ENCODE results near the gene PTBP3.
"Not testable (repeated sequence)": the region's sequence is repeated elsewhere in the genome, so short reads cannot be mapped to it uniquely, and the experiment has no call there.

Gene PTBP3

GRCh38 chr9:112218908-112219307, 114.5 kb downstream of the PTBP3 start:
- Mint-ChIP-seq H3K27ac (peak overlapping the region; percentile 59), H3K4me3 (no peak overlapping the region), H3K4me1 (peaks cover 6 to 9% of the 10 kb centered on the region in 2 donors), H3K27me3 (no peaks in the 10 kb centered on the region), H3K9me3 (no peaks in the 10 kb centered on the region), H3K36me3 (peaks cover 30 to 46% of the 10 kb centered on the region in 2 donors)
- DNase-seq (peak; percentile 4), ATAC-seq (replicated peaks) (peak; percentile 62 to 98)

GRCh38 chr9:112212926-112213325, 120.5 kb downstream of the PTBP3 start:
- H3K27ac Mint-ChIP-seq = no peak overlapping the region
- peaks cover 59 to 68% of the 10 kb centered on the region in 2 donors for H3K36me3 Mint-ChIP-seq
- DNase-seq = no peak
- H3K27me3 Mint-ChIP-seq = no peaks in the 10 kb centered on the region
- no peak for ATAC-seq (replicated peaks)
- H3K9me3 Mint-ChIP-seq = peaks cover 7 to 9% of the 10 kb centered on the region in 2 donors
- H3K4me1 Mint-ChIP-seq = peaks cover 0 to 2% of the 10 kb centered on the region in 2 donors
- H3K4me3 Mint-ChIP-seq = no peak overlapping the region

GRCh38 chr9:112207451-112207850, 126.0 kb downstream of the PTBP3 start:
- Mint-ChIP-seq H3K9me3 (peaks cover 12 to 17% of the 10 kb centered on the region in 2 donors), H3K27ac (no peak overlapping the region), H3K27me3 (no peaks in the 10 kb centered on the region), H3K36me3 (peaks cover 69 to 83% of the 10 kb centered on the region in 2 donors), H3K4me1 (no peaks in the 10 kb centered on the region), H3K4me3 (no peak overlapping the region)
- no peak for ATAC-seq (replicated peaks)
- DNase-seq = no peak

GRCh38 chr9:112203536-112203935, 129.9 kb downstream of the PTBP3 start:
- no peaks in the 10 kb centered on the region for H3K27me3 Mint-ChIP-seq
- no peak for ATAC-seq (replicated peaks)
- DNase-seq = no peak
- no peak overlapping the region for H3K4me3 Mint-ChIP-seq
- H3K4me1 Mint-ChIP-seq = no peaks in the 10 kb centered on the region
- H3K36me3 Mint-ChIP-seq = peaks cover 37 to 57% of the 10 kb centered on the region in 2 donors
- H3K9me3 Mint-ChIP-seq = peaks cover 14 to 17% of the 10 kb centered on the region in 2 donors
- no peak overlapping the region for H3K27ac Mint-ChIP-seq

- no peaks in the 10 kb centered on the region for H3K4me1 Mint-ChIP-seq
- peaks cover 3 to 6% of the 10 kb centered on the region in 2 donors for H3K9me3 Mint-ChIP-seq
- no peak overlapping the region for H3K27ac Mint-ChIP-seq
- peaks cover 21 to 31% of the 10 kb centered on the region in 2 donors for H3K36me3 Mint-ChIP-seq
- ATAC-seq (replicated peaks) = no peak
- H3K4me3 Mint-ChIP-seq = no peak overlapping the region
- no peak for DNase-seq
- no peaks in the 10 kb centered on the region for H3K27me3 Mint-ChIP-seq
Observed at GRCh38 chr9:112200711-112201110, 132.7 kb downstream of the PTBP3 start.

- Mint-ChIP-seq H3K27ac (no peak overlapping the region), H3K27me3 (no peaks in the 10 kb centered on the region), H3K4me1 (peaks cover 5 to 15% of the 10 kb centered on the region in 2 donors), H3K9me3 (peaks cover 3 to 5% of the 10 kb centered on the region in 2 donors), H3K4me3 (no peak overlapping the region), H3K36me3 (peaks cover 10 to 18% of the 10 kb centered on the region in 2 donors)
- no peak for DNase-seq
- ATAC-seq (replicated peaks) = no peak
Observed at GRCh38 chr9:112198646-112199045, 134.8 kb downstream of the PTBP3 start.

GRCh38 chr9:112194969-112195431, 138.4 kb downstream of the PTBP3 start:
- DNase-seq (no peak), ATAC-seq (replicated peaks) (no peak)
- no peaks in the 10 kb centered on the region for H3K27me3 Mint-ChIP-seq
- H3K4me1 Mint-ChIP-seq = peaks cover 10 to 25% of the 10 kb centered on the region in 2 donors
- peaks cover 9 to 13% of the 10 kb centered on the region in 2 donors for H3K36me3 Mint-ChIP-seq
- H3K9me3 Mint-ChIP-seq = peaks cover 0 to 5% of the 10 kb centered on the region in 2 donors
- H3K27ac Mint-ChIP-seq = peak overlapping the region; percentile 37
- no peak overlapping the region for H3K4me3 Mint-ChIP-seq

- Mint-ChIP-seq H3K27ac (peak overlapping the region; percentile 59), H3K36me3 (peaks cover 6 to 7% of the 10 kb centered on the region in 2 donors), H3K9me3 (peaks cover 0 to 5% of the 10 kb centered on the region in 2 donors), H3K27me3 (no peaks in the 10 kb centered on the region), H3K4me1 (peaks cover 10 to 25% of the 10 kb centered on the region in 2 donors), H3K4me3 (peak overlapping the region in 1 of 2 donors; percentile 16)
- ATAC-seq (replicated peaks) (peak; percentile 92 to 94), DNase-seq (no peak)
Observed at GRCh38 chr9:112193572-112194288, 139.7 kb downstream of the PTBP3 start.

GRCh38 chr9:112190320-112190719, 143.1 kb downstream of the PTBP3 start:
- H3K9me3 Mint-ChIP-seq; DNase-seq; H3K27ac Mint-ChIP-seq; ATAC-seq (replicated peaks); H3K36me3 Mint-ChIP-seq; H3K4me3 Mint-ChIP-seq; H3K27me3 Mint-ChIP-seq: not testable (repeated sequence)
- peaks cover 13 to 24% of the 10 kb centered on the region in 2 donors for H3K4me1 Mint-ChIP-seq

GRCh38 chr9:112188884-112189283, 144.5 kb downstream of the PTBP3 start:
- Mint-ChIP-seq H3K4me1 (peaks cover 9 to 16% of the 10 kb centered on the region in 2 donors), H3K27ac (no peak overlapping the region), H3K36me3 (peaks cover 9 to 10% of the 10 kb centered on the region in 2 donors), H3K4me3 (no peak overlapping the region), H3K27me3 (no peaks in the 10 kb centered on the region), H3K9me3 (peaks cover 0 to 5% of the 10 kb centered on the region in 2 donors)
- no peak for ATAC-seq (replicated peaks)
- no peak for DNase-seq

GRCh38 chr9:112187404-112187803, 146.0 kb downstream of the PTBP3 start:
- peaks cover 12 to 16% of the 10 kb centered on the region in 2 donors for H3K36me3 Mint-ChIP-seq
- peaks cover 4 to 8% of the 10 kb centered on the region in 2 donors for H3K9me3 Mint-ChIP-seq
- H3K27ac Mint-ChIP-seq = no peak overlapping the region
- H3K27me3 Mint-ChIP-seq = no peaks in the 10 kb centered on the region
- H3K4me1 Mint-ChIP-seq = peaks cover 3 to 4% of the 10 kb centered on the region in 2 donors
- ATAC-seq (replicated peaks) (no peak), DNase-seq (no peak)
- no peak overlapping the region for H3K4me3 Mint-ChIP-seq

- no peak for ATAC-seq (replicated peaks)
- H3K27me3 Mint-ChIP-seq = no peaks in the 10 kb centered on the region
- peaks cover 3 to 4% of the 10 kb centered on the region in 2 donors for H3K4me1 Mint-ChIP-seq
- H3K9me3 Mint-ChIP-seq = peaks cover 4 to 9% of the 10 kb centered on the region in 2 donors
- no peak for DNase-seq
- peaks cover 12 to 18% of the 10 kb centered on the region in 2 donors for H3K36me3 Mint-ChIP-seq
- no peak overlapping the region for H3K4me3 Mint-ChIP-seq
- no peak overlapping the region for H3K27ac Mint-ChIP-seq
Observed at GRCh38 chr9:112186695-112187094, 146.7 kb downstream of the PTBP3 start.

GRCh38 chr9:112184946-112185345, 148.5 kb downstream of the PTBP3 start:
- Mint-ChIP-seq H3K9me3 (peaks cover 0 to 9% of the 10 kb centered on the region in 2 donors), H3K4me1 (peaks cover 17 to 20% of the 10 kb centered on the region in 2 donors), H3K27me3 (no peaks in the 10 kb centered on the region)

GRCh38 chr9:112184221-112184620, 149.2 kb downstream of the PTBP3 start:
- peaks cover 0 to 9% of the 10 kb centered on the region in 2 donors for H3K9me3 Mint-ChIP-seq
- H3K27me3 Mint-ChIP-seq = no peaks in the 10 kb centered on the region
- H3K4me1 Mint-ChIP-seq = peaks cover 17 to 20% of the 10 kb centered on the region in 2 donors
- H3K27ac Mint-ChIP-seq = no peak overlapping the region
- peaks cover 5 to 12% of the 10 kb centered on the region in 2 donors for H3K36me3 Mint-ChIP-seq
- DNase-seq (no peak), ATAC-seq (replicated peaks) (no peak)
- no peak overlapping the region for H3K4me3 Mint-ChIP-seq

More at GRCh38 chr9:112184946-112185345, 148.5 kb downstream of the PTBP3 start:
- H3K36me3 Mint-ChIP-seq = peaks cover 5 to 12% of the 10 kb centered on the region in 2 donors
- no peak overlapping the region for H3K4me3 Mint-ChIP-seq
- DNase-seq = no peak
- no peak for ATAC-seq (replicated peaks)
- no peak overlapping the region for H3K27ac Mint-ChIP-seq

- ATAC-seq (replicated peaks) = peak; percentile 78
- no peak overlapping the region for H3K27ac Mint-ChIP-seq
- peaks cover 0 to 9% of the 10 kb centered on the region in 2 donors for H3K9me3 Mint-ChIP-seq
- no peak overlapping the region for H3K4me3 Mint-ChIP-seq
- DNase-seq = no peak
- H3K36me3 Mint-ChIP-seq = peaks cover 4 to 8% of the 10 kb centered on the region in 2 donors
- H3K27me3 Mint-ChIP-seq = no peaks in the 10 kb centered on the region
- peaks cover 19 to 29% of the 10 kb centered on the region in 2 donors for H3K4me1 Mint-ChIP-seq
Observed at GRCh38 chr9:112180387-112180881, 153.0 kb downstream of the PTBP3 start.

All from stimulated activated naive B cell treated with anti-CD40 and anti-IgM and Interleukin-4, amounts not matched to agents 10 μg/mL and 1 μg/mL and 100 μg/mL, for 72 hours (primary cell).